GM12872 (cell line): ENCODE results near the gene WDR33.

Source experiments
- TF ChIP-seq, protein P1 (sequence below): IDR thresholded peaks from 3 replicates; pipeline ENCODE4 v1.5.1; 2011; ENCODE audit warnings: low read depth, mild to moderate bottlenecking, low read length, moderate library complexity; ENCODE audit not compliant: insufficient read depth

The WDR33 gene

DNA sequence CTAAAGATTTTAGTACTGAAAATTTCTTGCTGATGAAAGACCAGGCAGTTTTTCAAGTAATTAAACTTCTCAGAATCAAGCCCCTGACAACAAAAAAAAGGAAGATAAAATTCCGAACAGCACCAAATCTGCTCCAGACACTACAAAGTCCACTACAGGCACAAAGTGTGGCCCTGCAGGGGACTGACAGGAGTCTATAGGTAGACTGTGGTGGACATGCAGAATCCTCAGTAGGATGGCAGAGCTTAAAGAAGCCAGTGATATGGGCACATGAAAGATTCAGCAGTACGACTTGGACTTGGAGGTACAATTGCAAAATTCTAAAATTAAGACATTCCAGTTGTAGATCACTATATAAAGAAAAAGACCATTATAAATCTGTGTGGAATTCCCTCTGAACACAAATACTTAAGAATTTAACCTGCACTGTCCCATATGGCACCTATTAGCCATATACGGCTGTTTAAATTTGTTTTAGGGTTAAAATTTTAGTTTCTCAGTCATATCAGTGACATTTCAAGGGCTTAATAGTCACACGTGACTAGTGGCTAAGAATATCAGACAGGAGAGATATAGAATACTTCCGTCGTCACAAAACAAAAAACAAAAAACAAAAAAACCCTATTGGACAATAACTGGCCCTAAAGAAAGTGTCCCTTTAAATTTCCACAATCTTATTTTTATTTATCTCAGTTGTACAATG is 77.7 kb downstream of the WDR33 start:
- TF ChIP-seq, protein P1, sequence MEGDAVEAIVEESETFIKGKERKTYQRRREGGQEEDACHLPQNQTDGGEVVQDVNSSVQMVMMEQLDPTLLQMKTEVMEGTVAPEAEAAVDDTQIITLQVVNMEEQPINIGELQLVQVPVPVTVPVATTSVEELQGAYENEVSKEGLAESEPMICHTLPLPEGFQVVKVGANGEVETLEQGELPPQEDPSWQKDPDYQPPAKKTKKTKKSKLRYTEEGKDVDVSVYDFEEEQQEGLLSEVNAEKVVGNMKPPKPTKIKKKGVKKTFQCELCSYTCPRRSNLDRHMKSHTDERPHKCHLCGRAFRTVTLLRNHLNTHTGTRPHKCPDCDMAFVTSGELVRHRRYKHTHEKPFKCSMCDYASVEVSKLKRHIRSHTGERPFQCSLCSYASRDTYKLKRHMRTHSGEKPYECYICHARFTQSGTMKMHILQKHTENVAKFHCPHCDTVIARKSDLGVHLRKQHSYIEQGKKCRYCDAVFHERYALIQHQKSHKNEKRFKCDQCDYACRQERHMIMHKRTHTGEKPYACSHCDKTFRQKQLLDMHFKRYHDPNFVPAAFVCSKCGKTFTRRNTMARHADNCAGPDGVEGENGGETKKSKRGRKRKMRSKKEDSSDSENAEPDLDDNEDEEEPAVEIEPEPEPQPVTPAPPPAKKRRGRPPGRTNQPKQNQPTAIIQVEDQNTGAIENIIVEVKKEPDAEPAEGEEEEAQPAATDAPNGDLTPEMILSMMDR = no peak

DNA sequence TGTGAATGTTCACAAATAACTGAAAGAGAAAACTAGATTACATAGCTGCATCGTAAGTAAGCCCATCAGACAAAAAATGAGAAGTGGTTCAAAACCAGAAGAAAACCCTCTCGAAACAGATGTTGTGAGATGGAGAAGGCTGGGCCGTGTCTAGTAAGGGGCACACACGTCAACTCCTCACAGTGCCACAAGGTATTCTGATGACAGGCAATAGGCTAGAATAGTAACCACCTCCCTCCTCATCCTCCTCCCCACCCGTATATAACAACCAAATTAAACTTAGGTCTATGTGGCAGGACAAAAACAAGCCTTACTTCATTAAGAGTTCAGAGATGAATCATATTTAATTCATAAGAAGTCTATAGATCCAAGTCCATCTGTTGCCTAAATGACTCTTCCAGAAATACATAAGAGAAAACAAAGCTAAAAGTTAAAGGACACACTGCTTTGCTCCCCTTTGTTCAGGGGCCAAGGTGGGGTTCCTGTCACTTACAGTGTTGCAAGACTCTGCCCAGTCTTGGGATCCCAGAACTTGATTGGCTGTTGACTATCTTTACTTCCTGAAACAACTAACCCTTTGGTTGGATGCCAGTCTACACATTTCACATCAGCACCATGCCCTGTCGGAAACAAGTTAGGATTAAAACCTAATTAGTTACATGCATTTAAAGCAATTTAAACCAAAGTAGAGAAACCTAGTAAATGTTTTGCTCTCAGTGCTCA is 84.7 kb downstream of the WDR33 start:
- TF ChIP-seq, protein P1 = no peak

DNA sequence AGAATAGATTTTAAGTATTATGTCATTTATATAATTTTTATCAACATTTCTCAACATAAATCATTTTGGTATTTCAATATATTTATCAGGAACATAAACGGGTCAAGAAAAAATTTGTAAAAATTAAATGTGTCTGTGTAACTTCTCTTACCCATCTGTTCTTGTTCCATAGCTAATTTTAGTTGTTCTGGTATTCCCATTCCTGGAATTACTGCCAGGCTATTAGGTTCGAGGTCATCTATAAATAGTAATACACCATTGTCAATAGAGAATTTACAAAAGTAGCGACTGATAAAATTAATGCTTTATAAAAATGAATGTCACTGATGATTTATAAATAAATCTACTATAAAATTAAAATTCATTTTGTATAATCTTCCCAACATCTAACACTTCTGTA is 88.2 kb downstream of the WDR33 start:
- TF ChIP-seq, protein P1 = no peak

DNA sequence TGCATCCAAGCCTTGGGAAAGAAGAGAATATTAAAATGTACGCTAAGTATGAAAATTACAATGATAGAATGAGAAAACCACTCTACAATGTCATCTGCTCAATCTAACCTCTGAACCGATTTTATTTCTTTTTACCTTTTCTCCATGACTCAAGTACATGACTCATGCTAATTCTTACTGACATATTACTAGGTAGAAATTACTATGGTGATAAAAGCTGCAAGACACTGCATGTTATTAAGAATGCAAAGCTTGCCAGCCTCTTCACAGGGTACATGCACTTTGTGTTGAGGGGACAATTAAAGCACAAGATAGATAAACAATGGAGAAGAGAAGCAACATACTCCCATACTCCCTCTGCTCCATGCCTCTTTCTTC is 89.0 kb downstream of the WDR33 start:
- TF ChIP-seq, protein P1 = no peak

DNA sequence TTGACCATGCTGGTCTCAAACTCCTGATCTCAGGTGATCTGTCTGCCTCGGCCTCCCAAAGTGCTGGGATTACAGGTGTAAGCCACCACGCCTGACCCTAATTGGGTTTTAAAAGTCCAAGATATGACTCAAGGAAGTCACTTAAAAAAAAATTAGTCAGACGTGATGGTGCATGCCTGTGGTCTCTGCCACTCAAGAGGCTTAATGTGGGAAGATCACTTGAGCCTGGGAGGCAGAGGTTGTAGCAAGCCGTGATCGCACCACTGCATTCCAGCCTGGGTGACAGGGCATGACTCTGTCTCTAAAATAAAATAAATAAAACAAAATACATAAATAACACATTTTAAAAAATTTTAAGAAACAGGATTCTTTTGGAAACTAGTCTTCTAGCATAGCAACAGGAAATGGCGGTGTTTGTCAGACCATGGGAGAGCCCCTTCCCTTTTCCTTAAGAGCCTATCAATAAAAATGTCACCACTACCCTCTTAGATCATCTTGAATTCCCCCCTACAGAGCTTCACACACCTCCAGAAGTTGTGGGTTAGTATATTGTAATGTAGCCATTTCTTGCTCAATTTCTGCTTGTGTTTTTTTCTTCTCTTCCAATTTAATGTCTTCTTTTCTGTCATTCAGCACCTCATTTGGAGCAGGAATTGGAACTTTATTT is 89.5 kb downstream of the WDR33 start:
- TF ChIP-seq, protein P1 = no peak

DNA sequence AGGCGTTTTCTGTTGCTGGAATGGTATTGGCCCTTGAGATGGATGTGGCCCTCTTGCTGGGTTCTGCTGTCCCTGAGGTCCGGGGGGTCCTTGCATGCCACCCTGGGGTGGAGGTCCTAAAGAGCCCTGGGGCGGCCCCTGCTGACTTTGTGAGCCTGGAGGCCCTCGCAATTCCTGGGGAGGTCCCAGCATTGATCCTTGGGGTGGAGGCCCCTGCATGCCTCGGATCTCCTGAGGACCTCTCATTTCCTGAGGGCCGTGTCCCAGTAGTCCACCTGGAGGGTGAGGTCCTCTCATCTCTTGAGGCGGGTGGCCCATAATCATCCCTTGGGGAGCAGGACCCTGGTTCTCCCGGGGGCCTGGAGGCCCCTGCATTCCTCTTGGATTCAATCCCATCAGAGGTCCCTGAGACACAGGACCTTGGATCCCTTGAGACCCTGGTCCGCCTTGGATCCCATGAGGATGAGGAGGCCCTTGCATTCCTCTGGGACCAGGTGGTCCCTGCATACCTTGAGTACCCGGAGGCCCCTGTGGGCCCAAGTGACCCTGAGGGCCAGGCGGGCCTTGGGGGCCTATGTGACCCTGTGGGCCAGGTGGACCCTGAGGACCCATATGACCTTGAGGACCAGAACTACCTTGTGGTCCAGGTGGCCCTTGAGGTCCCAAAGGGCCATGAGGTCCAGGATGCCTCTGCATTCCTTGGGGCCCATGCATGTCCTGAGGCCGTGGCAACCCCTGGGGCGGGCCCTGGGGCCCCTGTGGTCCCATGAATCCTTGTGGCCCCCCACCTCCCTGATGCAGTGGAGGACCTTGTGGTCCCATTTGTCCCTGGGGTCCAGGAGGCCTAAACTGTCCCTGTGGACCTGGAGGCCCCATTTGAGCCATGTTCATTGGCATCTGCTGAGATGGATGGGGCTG is 91.4 kb downstream of the WDR33 start:
- TF ChIP-seq, protein P1 = no peak

DNA sequence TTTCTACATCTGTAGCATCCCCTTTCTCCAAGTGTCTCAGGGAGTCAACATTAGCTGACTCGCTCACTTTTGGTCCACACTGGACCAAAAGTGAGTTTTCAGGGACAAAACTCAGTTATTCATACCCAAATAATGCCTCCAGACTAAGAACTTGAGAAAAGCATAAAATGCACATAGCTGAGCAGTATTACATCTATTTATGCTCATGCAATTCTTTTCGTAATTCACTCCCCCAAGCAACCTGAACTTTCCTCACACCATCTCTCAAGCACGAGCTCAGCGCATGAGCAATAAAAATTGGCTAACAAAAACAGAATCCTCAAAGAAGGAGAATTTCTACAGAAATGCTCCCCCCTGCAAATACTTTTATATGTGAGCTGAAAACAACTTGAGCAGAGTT is 92.7 kb downstream of the WDR33 start:
- TF ChIP-seq, protein P1 = no peak
